Measurements from ENCODE around the gene OR4D2.

- TF ChIP-seq CTCF (IDR thresholded peaks at IDR 0.05) (no peak), POLR2A (IDR thresholded peaks at IDR 0.05) (no peak), EP300 (IDR thresholded peaks at IDR 0.05) (no peak)
Measured at GRCh38 chr17:58210922-58211321, 44.1 kb downstream of the OR4D2 start.
